ENCODE results near the gene MUC15. TPM values are rescaled to one million over a fixed set of nuclear protein-coding genes. Genes with fewer than 3 reads are reported as not detected.
"Not testable (repeated sequence)": the region's sequence is repeated elsewhere in the genome, so short reads cannot be mapped to it uniquely, and the experiment has no call there.

MUC15 gene
- total and polyA plus RNA-seq, 4 experiments from 2014 or later: not detected

DNA sequence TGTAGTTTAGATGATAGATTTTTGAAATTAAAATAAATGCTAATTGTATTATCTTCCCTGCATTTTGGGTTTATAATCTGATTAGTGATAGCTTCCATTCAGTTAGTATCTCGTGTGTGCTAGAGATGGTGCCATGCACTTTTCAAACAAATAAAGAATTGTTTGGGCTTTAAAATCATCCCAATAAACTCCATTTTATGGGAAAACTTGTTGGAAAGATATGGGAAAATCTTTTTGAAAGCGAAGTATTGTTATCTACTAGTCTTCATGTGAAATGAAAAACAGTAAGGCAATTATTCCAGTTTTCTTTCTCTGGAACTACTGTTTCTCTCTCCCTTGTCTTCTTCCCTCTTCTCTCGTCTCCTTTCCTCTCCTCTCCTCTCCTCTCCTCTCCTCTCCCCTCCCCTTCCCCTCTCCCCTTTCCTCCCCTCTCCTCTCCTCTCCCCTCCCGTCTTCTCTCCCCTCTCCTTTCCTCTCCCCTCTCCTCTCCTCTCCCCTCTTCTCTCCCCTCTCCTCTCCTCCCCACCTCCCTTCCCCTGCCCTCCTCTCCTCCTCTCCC is 27.9 kb upstream of the MUC15 start:
- Mint-ChIP-seq H3K4me3 (no peak overlapping the region), H3K27ac (no peak overlapping the region), H3K27me3 (no peaks in the 10 kb centered on the region), H3K4me1 (no peaks in the 10 kb centered on the region), H3K9me3 (peaks cover 4 to 19% (median 8%) of the 10 kb centered on the region in 8 donors), H3K36me3 (no peaks in the 10 kb centered on the region)
- Histone ChIP-seq H3K4me3 (ENCODE audit: low read length in 2 of 2) (no peak overlapping the region), H3K27me3 (ENCODE audit: insufficient read depth, low read length) (no peaks in the 10 kb centered on the region), H3K9me3 (ENCODE audit: control insufficient read depth in 1 of 2, low read length in 2 of 2) (no peaks in the 10 kb centered on the region), H3K27ac (ENCODE audit: low read depth, low read length) (no peak overlapping the region), H3K36me3 (ENCODE audit: insufficient read depth, low read length) (no peaks in the 10 kb centered on the region), H3K4me1 (ENCODE audit: insufficient read depth, low read length) (no peaks in the 10 kb centered on the region)
- ChIA-PET POLR2A (ENCODE audit: partially characterized antibody) (no interaction called here), CTCF (ENCODE audit: partially characterized antibody) (no interaction called here)
- intact Hi-C loops (cut with micrococcal nuclease): no loop called here
- no peak for DNase-seq

DNA sequence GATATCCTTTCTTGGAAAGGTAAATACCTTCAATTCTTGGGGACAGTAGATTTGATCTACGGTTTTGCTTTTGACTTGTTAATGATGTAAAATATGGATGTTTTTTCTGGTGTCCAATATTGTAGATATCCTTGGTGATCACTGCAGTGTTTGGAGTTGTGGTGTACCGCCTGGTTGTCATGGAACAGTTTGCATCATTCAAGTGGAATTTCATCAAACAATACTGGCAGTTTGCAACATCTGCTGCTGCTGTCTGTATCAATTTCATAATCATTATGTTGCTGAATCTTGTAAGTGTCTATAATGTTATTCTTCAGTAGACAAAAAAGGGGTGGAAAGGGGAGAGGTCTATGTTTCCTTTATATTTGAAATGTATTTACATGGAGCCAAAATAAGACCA is 27.4 kb upstream of the MUC15 start:
- no peak for DNase-seq
- Histone ChIP-seq H3K27me3 (ENCODE audit: insufficient read depth, low read length) (no peaks in the 10 kb centered on the region), H3K4me1 (ENCODE audit: insufficient read depth, low read length) (no peaks in the 10 kb centered on the region), H3K4me3 (ENCODE audit: low read length in 2 of 2) (no peak overlapping the region), H3K36me3 (ENCODE audit: insufficient read depth, low read length) (no peaks in the 10 kb centered on the region), H3K9me3 (ENCODE audit: control insufficient read depth in 1 of 2, low read length in 2 of 2) (no peaks in the 10 kb centered on the region), H3K27ac (ENCODE audit: low read depth, low read length) (no peak overlapping the region)
- Mint-ChIP-seq H3K27ac (no peak overlapping the region), H3K36me3 (no peaks in the 10 kb centered on the region), H3K27me3 (no peaks in the 10 kb centered on the region), H3K4me3 (no peak overlapping the region), H3K9me3 (peaks cover 1 to 19% (median 8%) of the 10 kb centered on the region in 8 donors), H3K4me1 (no peaks in the 10 kb centered on the region)
- intact Hi-C loops (cut with micrococcal nuclease): no loop called here
- ChIA-PET CTCF (ENCODE audit: partially characterized antibody) (no interaction called here), POLR2A (ENCODE audit: partially characterized antibody) (no interaction called here)

DNA sequence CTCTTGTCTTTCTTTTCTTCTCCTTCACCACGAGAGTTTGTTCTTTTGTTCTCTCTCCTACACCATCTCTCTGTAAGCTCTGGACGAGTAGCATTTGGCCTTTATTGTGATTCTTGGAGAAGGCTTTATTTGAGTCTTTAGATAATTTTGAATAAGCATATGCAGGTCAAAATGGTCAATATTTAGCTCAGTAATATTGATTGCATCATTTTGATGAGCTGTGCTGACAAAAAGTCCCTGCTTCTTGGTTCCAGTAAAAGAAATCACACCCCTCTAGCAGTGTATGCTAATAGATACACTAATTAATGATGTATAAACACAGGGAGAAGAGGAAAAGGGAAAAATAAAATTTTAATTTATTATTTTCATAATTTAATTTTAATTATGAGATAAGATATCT is 25.8 kb upstream of the MUC15 start:
- H3K27ac Mint-ChIP-seq: no peak overlapping the region
- CTCF ChIA-PET (ENCODE audit: partially characterized antibody): no interaction called here
- intact Hi-C loops (cut with micrococcal nuclease): no loop called here
- no peaks in the 10 kb centered on the region for H3K27me3 Mint-ChIP-seq
- Histone ChIP-seq H3K9me3 (ENCODE audit: control insufficient read depth in 1 of 2, low read length in 2 of 2) (no peaks in the 10 kb centered on the region), H3K4me1 (ENCODE audit: insufficient read depth, low read length) (no peaks in the 10 kb centered on the region), H3K27ac (ENCODE audit: low read depth, low read length) (no peak overlapping the region), H3K36me3 (ENCODE audit: insufficient read depth, low read length) (no peaks in the 10 kb centered on the region), H3K4me3 (ENCODE audit: low read length in 2 of 2) (no peak overlapping the region), H3K27me3 (ENCODE audit: insufficient read depth, low read length) (no peaks in the 10 kb centered on the region)
- H3K4me1 Mint-ChIP-seq: no peaks in the 10 kb centered on the region
- no peak overlapping the region for H3K4me3 Mint-ChIP-seq
- POLR2A ChIA-PET (ENCODE audit: partially characterized antibody): no interaction called here
- DNase-seq: no peak
- H3K36me3 Mint-ChIP-seq: no peaks in the 10 kb centered on the region
- peaks cover 3 to 20% (median 9%) of the 10 kb centered on the region in 8 donors for H3K9me3 Mint-ChIP-seq

GRCh38 chr11:26597049-26597689 is 25.1 kb upstream of the MUC15 start:
- DNase-seq; H3K4me1 Mint-ChIP-seq; H3K36me3 Mint-ChIP-seq; H3K4me3 Mint-ChIP-seq; H3K27me3 ChIP-seq (ENCODE audit: insufficient read depth, low read length); H3K27ac Mint-ChIP-seq; H3K4me3 ChIP-seq (ENCODE audit: low read length in 2 of 2); POLR2A ChIA-PET (ENCODE audit: partially characterized antibody); H3K36me3 ChIP-seq (ENCODE audit: insufficient read depth, low read length); H3K27me3 Mint-ChIP-seq; H3K27ac ChIP-seq (ENCODE audit: low read depth, low read length); intact Hi-C loops (cut with micrococcal nuclease); CTCF ChIA-PET (ENCODE audit: partially characterized antibody); H3K9me3 ChIP-seq (ENCODE audit: control insufficient read depth in 1 of 2, low read length in 2 of 2); H3K4me1 ChIP-seq (ENCODE audit: insufficient read depth, low read length): not testable (repeated sequence)
- H3K9me3 Mint-ChIP-seq: peaks cover 3 to 19% (median 9%) of the 10 kb centered on the region in 8 donors

DNA sequence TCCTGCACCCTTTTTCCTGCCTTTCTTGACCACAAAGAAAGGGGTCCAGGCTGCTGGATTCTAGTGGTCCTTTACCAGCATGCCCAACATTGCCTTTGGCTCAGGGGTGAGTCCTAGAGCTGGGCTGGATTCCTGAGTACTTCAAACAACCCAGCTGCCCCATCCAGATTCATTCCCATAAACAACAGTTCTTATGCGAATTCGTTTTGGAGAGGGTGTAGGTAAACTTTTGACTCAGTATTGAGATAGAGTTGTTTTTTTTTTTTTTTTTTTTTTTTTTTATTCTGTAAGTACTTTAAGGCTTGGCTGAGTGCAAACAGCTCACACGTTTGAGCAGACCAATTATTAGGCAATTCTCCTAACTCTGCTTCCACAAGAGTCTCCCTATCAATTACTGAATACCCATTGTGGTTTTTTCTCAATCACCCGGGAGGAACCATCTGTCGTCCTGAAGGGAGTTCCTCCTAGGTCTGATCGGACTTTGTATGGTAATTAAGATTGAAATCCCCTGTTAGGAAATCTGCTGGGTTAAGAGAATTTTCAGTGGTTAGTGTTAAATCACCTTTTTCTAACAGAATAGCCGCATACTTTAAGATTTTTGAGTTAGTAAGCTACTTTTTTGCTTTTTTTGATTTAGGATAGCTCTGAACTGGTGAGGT is 23.3 kb upstream of the MUC15 start:
- H3K4me3 Mint-ChIP-seq; H3K36me3 ChIP-seq (ENCODE audit: insufficient read depth, low read length); H3K27me3 ChIP-seq (ENCODE audit: insufficient read depth, low read length); H3K27me3 Mint-ChIP-seq; POLR2A ChIA-PET (ENCODE audit: partially characterized antibody); H3K36me3 Mint-ChIP-seq; H3K4me3 ChIP-seq (ENCODE audit: low read length in 2 of 2); H3K27ac ChIP-seq (ENCODE audit: low read depth, low read length); CTCF ChIA-PET (ENCODE audit: partially characterized antibody); intact Hi-C loops (cut with micrococcal nuclease); H3K9me3 ChIP-seq (ENCODE audit: control insufficient read depth in 1 of 2, low read length in 2 of 2); H3K4me1 Mint-ChIP-seq; DNase-seq; H3K4me1 ChIP-seq (ENCODE audit: insufficient read depth, low read length); H3K27ac Mint-ChIP-seq: not testable (repeated sequence)
- peaks cover 3 to 23% (median 7%) of the 10 kb centered on the region in 8 donors for H3K9me3 Mint-ChIP-seq

DNA sequence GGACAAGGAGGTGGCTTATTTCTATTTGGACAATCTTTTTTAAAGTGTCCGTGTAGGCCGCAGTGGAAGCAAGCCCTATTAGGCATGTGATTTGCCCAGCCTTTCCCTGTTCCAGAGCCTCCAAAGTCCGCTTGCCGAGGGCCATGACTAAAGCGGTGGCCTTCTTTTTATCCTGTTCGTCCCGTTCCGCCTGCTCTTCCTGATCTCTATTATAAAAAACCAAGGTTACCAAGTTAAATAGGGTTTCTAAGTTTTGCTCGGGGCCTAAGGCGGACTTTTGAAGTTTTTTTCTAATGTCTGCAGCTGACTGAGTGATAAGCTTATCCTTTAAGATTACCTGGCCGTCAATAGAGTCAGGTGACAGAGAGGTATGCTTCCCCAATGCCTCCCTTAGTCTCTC is 21.6 kb upstream of the MUC15 start:
- Mint-ChIP-seq H3K27me3 (no peaks in the 10 kb centered on the region), H3K9me3 (peaks cover 5 to 23% (median 14%) of the 10 kb centered on the region in 8 donors), H3K4me1 (no peaks in the 10 kb centered on the region), H3K4me3 (no peak overlapping the region), H3K36me3 (no peaks in the 10 kb centered on the region), H3K27ac (no peak overlapping the region)
- no peaks in the 10 kb centered on the region for H3K27me3 ChIP-seq (ENCODE audit: insufficient read depth, low read length)
- H3K9me3 ChIP-seq (ENCODE audit: control insufficient read depth in 1 of 2, low read length in 2 of 2): no peaks in the 10 kb centered on the region
- no peaks in the 10 kb centered on the region for H3K36me3 ChIP-seq (ENCODE audit: insufficient read depth, low read length)
- POLR2A ChIA-PET (ENCODE audit: partially characterized antibody): no interaction called here
- CTCF ChIA-PET (ENCODE audit: partially characterized antibody): no interaction called here
- intact Hi-C loops (cut with micrococcal nuclease): no loop called here
- no peak overlapping the region for H3K4me3 ChIP-seq (ENCODE audit: low read length in 2 of 2)
- no peak overlapping the region for H3K27ac ChIP-seq (ENCODE audit: low read depth, low read length)
- no peak for DNase-seq
- H3K4me1 ChIP-seq (ENCODE audit: insufficient read depth, low read length): no peaks in the 10 kb centered on the region

DNA sequence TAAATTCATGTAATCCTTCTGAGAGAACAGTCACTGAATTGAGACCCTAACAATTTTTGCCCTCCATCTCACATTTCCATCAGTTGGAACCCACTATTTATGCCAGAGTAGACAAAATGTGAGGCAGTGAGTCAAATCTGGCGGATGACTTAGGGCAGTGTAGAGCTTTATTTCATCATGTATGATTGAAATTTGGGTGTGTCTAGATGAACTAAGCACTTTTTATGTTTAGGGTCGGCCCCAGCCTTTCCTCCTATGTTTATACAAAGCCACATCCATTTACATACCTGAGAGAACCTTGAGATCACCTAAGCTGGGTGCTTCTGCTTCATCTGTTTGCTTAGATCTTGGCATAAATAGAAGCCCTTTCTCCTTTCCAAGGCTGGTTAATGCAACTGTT is 15.0 kb upstream of the MUC15 start:
- Mint-ChIP-seq H3K4me3 (no peak overlapping the region), H3K4me1 (no peaks in the 10 kb centered on the region), H3K27ac (no peak overlapping the region), H3K27me3 (no peaks in the 10 kb centered on the region), H3K36me3 (no peaks in the 10 kb centered on the region), H3K9me3 (peaks cover 4 to 16% (median 7%) of the 10 kb centered on the region in 8 donors)
- Histone ChIP-seq H3K27me3 (ENCODE audit: insufficient read depth, low read length) (no peaks in the 10 kb centered on the region), H3K27ac (ENCODE audit: low read depth, low read length) (no peak overlapping the region), H3K4me3 (ENCODE audit: low read length in 2 of 2) (no peak overlapping the region), H3K36me3 (ENCODE audit: insufficient read depth, low read length) (no peaks in the 10 kb centered on the region), H3K4me1 (ENCODE audit: insufficient read depth, low read length) (no peaks in the 10 kb centered on the region), H3K9me3 (ENCODE audit: control insufficient read depth in 1 of 2, low read length in 2 of 2) (no peaks in the 10 kb centered on the region)
- no peak for DNase-seq
- intact Hi-C loops (cut with micrococcal nuclease): no loop called here
- CTCF ChIA-PET (ENCODE audit: partially characterized antibody): no interaction called here
- POLR2A ChIA-PET (ENCODE audit: partially characterized antibody): no interaction called here

All from CD4-positive, alpha-beta memory T cell (primary cell).